Smooth muscle cell (in vitro differentiated cells): ENCODE data around the gene PTPN13. TPM values are rescaled to one million over a fixed set of nuclear protein-coding genes. Genes with fewer than 3 reads are reported as not detected.

Experiments
- DNase-seq: peaks from one replicate; lab custom pipeline; 2025; ENCODE audit not compliant: unreplicated experiment; lab: John Stamatoyannopoulos, UW
- H2AFZ ChIP-seq: fragments of 200-600 bp; sonication (generic); 2 replicates; pipeline ENCODE4 v1.6.0; 2016; ENCODE audit warnings: antibody characterized with exemption, low read depth, mild to moderate bottlenecking
- H3F3A ChIP-seq: fragments of 200-600 bp; sonication (generic); 2 replicates; pipeline ENCODE4 v1.6.0; 2017; ENCODE audit warnings: antibody characterized with exemption, low read depth
- H3K27ac ChIP-seq: fragments of 200-600 bp; sonication (generic); 2 replicates; pipeline ENCODE4 v1.5.1; 2016; ENCODE audit warnings: low read depth, mild to moderate bottlenecking
- H3K27me3 ChIP-seq: fragments of 200-600 bp; sonication (generic); 2 replicates; pipeline ENCODE4 v1.6.1; 2016; ENCODE audit warnings: low read depth, mild to moderate bottlenecking
- H3K36me3 ChIP-seq: fragments of 200-600 bp; sonication (generic); 2 replicates; pipeline ENCODE4 v1.5.1; 2016; ENCODE audit warnings: low read depth
- H3K4me1 ChIP-seq: fragments of 200-600 bp; sonication (generic); 2 replicates; pipeline ENCODE4 v1.5.1; 2016; ENCODE audit warnings: low read depth
- H3K4me2 ChIP-seq: fragments of 200-600 bp; sonication (generic); 2 replicates; pipeline ENCODE4 v1.6.0; 2016; ENCODE audit warnings: mild to moderate bottlenecking
- H3K4me3 ChIP-seq: fragments of 200-600 bp; sonication (generic); 2 replicates; pipeline ENCODE4 v1.5.1; 2016; ENCODE audit warnings: mild to moderate bottlenecking
- H3K79me2 ChIP-seq: fragments of 200-600 bp; sonication (generic); 2 replicates; pipeline ENCODE4 v1.6.0; 2016; ENCODE audit warnings: low read depth, mild to moderate bottlenecking
- H3K9ac ChIP-seq: fragments of 200-600 bp; sonication (generic); 2 replicates; pipeline ENCODE4 v1.6.0; 2016; ENCODE audit warnings: low read depth
- H3K9me3 ChIP-seq: fragments of 200-600 bp; sonication (generic); replicated peaks from 2 replicates; pipeline ENCODE4 v1.5.1; 2016; ENCODE audit warnings: low read depth
- H4K20me1 ChIP-seq: fragments of 200-600 bp; sonication (generic); 2 replicates; pipeline ENCODE4 v1.6.0; 2016; ENCODE audit warnings: low read depth
- WGBS: methylation state at CpG from one replicate; pipeline ENCODE4 v1.1.7; 2016; ENCODE audit warnings: low lambda C conversion rate; 5-methylcytosine and 5-hydroxymethylcytosine counted together
- polyA plus RNA-seq: library from polyadenylated mRNA; unstranded; fragments of >200 nt; fragmentation: Nextera tagmentation; extraction: Ambion mirVana; gene quantifications from 2 replicates; pipeline ENCODE4 v1.2.1, GENCODE V29; 2016
- total RNA-seq: library from RNA; depleted of rRNA; stranded (reverse); fragments of >200 nt; gene quantifications from 2 replicates; pipeline ENCODE4 v1.2.3, GENCODE V29; 2014
- TF ChIP-seq, protein P1 (sequence below): fragments of 200-600 bp; sonication (generic); IDR thresholded peaks from 2 replicates; pipeline ENCODE4 v1.5.1; 2017; ENCODE audit warnings: borderline replicate concordance, mild to moderate bottlenecking, antibody characterized with exemption; ENCODE audit not compliant: insufficient read depth, poor library complexity, severe bottlenecking

PTPN13 gene
- total and polyA plus RNA-seq, 2 experiments from 2014 or later: 14.9 to 52.9 TPM

DNA sequence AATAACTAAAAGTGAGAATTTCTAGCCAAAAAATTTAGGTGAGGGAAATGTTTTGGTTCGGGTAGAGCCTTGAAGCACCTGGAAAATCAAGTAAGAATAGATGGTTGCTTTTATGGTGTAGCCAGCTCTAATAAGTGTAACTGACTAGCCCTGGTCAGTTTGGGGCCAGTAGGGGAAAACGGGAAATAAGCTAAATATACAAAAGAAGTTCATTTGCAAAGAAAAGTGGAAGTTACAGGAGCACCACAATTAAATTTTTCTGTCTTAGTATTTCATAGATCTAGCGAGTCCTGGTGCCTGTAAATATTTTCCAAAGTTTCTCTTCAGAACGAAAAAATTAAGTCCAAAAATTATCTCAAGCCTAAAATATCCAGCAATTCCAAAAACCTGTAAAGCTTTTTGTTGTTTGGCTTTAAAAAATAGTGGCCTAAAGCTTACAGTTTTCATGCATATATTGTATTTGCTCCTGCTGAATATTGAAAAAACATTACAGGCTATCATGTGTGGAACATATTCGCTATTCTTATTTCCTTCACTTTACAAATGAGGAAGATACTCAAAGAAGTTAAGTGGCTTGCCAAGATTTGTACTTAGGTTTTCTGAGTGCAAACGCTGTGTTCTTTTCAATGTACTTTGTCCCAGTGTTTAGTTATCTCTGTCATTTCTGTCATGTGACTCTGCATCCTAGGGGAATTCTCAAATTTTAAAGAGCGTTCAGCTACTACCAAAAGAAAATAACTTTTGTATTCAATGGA lies 7.3 kb upstream of the PTPN13 start:
- H2AFZ ChIP-seq: no peak overlapping the region
- no peak for DNase-seq
- 90% methylated on average over 7 of the region's 7 CpGs for WGBS

DNA sequence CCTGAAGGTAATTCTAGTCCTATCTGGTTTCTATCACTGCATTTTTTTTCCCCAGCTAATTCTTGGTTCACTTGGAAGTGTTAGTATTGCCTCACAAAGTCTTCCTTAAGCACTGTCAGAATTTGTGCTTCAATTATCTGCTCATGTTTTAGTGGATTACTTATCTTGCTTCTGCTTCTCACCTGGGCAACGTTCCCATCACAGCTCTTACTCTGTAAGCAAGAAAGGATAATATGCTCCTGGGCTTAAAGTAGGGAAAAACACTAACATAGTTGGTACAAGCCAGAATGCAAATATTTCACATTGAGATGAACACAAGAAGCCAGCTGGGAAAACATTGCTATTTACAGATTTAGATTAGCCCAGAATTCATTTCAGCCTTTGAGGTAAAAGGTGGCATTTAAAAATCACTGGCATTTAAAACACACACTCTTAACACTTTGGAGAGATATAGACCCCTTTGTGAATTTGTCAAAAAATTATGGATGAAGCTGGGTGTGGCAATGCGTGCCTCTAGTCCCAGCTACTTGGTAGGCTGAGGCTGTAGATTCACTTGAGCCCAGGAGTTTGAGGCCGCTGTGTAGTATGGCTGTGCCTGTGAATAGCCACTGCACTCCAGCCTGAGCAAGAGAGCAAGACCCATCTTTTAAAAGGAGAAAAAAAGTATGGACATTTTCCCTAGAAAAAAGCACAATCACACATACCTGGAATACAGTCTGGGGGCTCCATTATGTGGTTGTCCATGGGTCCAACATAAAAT lies 6.6 kb upstream of the PTPN13 start:
- DNase-seq: no peak
- WGBS: 75% methylated on average over 3 of the region's 3 CpGs
- peaks cover 9% of the 10 kb centered on the region for H3K4me1 ChIP-seq

More for the DNA sequence above, 7.3 kb upstream of the PTPN13 start:
- TF ChIP-seq, protein P1, sequence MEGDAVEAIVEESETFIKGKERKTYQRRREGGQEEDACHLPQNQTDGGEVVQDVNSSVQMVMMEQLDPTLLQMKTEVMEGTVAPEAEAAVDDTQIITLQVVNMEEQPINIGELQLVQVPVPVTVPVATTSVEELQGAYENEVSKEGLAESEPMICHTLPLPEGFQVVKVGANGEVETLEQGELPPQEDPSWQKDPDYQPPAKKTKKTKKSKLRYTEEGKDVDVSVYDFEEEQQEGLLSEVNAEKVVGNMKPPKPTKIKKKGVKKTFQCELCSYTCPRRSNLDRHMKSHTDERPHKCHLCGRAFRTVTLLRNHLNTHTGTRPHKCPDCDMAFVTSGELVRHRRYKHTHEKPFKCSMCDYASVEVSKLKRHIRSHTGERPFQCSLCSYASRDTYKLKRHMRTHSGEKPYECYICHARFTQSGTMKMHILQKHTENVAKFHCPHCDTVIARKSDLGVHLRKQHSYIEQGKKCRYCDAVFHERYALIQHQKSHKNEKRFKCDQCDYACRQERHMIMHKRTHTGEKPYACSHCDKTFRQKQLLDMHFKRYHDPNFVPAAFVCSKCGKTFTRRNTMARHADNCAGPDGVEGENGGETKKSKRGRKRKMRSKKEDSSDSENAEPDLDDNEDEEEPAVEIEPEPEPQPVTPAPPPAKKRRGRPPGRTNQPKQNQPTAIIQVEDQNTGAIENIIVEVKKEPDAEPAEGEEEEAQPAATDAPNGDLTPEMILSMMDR: no peak
- Histone ChIP-seq H3K9ac (no peak overlapping the region), H3K27ac (peak overlapping the region; percentile 11), H3K36me3 (no peaks in the 10 kb centered on the region), H3K4me2 (no peak overlapping the region), H3F3A (no peaks in the 10 kb centered on the region), H3K4me3 (no peak overlapping the region), H3K79me2 (no peaks in the 10 kb centered on the region), H3K9me3 (no peaks in the 10 kb centered on the region), H3K4me1 (peaks cover 1% of the 10 kb centered on the region), H4K20me1 (no peaks in the 10 kb centered on the region), H3K27me3 (no peaks in the 10 kb centered on the region)

DNA sequence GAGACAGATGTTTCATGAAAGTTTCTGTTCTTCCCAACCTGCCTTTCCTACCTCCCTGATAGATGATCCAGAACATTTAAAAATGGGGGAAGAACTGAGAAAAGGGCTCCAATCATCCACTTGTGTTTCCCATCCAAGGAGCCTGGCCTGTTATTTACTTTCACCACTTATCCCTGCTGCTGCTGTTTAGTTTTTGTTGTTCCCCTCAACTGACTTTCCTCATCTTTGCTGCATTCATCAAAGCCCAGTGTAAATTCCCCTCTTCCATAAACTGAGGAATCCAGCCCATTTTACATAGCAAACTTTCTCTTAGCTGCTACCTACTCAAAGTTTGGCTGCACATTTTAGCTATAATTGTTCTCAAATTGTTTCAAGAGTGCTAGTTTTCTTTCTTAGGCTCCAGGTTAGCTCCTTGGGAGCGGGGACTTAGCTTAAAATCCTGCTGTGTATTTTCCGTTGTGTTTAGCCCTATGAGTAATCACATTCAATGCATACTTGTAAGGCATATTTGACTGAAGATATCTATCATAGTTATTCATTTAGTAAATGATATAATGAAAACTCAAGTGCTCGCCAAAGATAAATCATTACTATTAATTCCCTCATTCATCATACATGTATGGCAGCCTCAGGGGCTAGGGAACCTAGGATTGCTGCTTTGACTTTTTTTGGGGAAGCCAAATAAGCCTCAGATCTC lies 1.4 kb upstream of the PTPN13 start:
- 27% methylated on average over 3 of the region's 3 CpGs for WGBS
- Histone ChIP-seq H3K27me3 (no peaks in the 10 kb centered on the region), H4K20me1 (peaks cover 10% of the 10 kb centered on the region), H3K36me3 (no peaks in the 10 kb centered on the region), H3K79me2 (peaks cover 24% of the 10 kb centered on the region), H3K9ac (peak overlapping the region; percentile 90), H3K4me2 (peak overlapping the region; percentile 87), H3K4me3 (peak overlapping the region; percentile 91), H2AFZ (peak overlapping the region; percentile 95), H3K9me3 (no peaks in the 10 kb centered on the region), H3K27ac (peak overlapping the region; percentile 96), H3K4me1 (peaks cover 36% of the 10 kb centered on the region), H3F3A (peaks cover 14% of the 10 kb centered on the region)
- TF ChIP-seq, protein P1: no peak
- DNase-seq: no peak

More for the DNA sequence above, 6.6 kb upstream of the PTPN13 start:
- Histone ChIP-seq H3K27me3 (no peaks in the 10 kb centered on the region), H3K4me3 (no peak overlapping the region), H2AFZ (no peak overlapping the region), H4K20me1 (no peaks in the 10 kb centered on the region), H3K9ac (no peak overlapping the region), H3K4me2 (no peak overlapping the region), H3K9me3 (no peaks in the 10 kb centered on the region), H3K79me2 (no peaks in the 10 kb centered on the region), H3F3A (no peaks in the 10 kb centered on the region), H3K27ac (no peak overlapping the region), H3K36me3 (no peaks in the 10 kb centered on the region)
- TF ChIP-seq, protein P1: no peak
